GM12875 (cell line): Measurements from ENCODE around the gene FTCD.

Source experiments
- H3K4me3 ChIP-seq: one replicate; pipeline ENCODE4 v1.5.1; 2011; ENCODE audit warnings: low read depth, low read length, control low read depth
- CTCF ChIP-seq: IDR thresholded peaks from 2 replicates; pipeline ENCODE4 v1.5.1; 2011; ENCODE audit warnings: low read depth, mild to moderate bottlenecking, control low read depth, inconsistent platforms, low read length, moderate library complexity, borderline replicate concordance; ENCODE audit not compliant: insufficient read depth

The FTCD gene

GRCh38 chr21:46100906-46101305 lies 54.5 kb downstream of the FTCD start:
- TF ChIP-seq CTCF = no peak
- no peak overlapping the region for H3K4me3 ChIP-seq

GRCh38 chr21:46100426-46100825 lies 55.0 kb downstream of the FTCD start:
- H3K4me3 ChIP-seq = no peak overlapping the region
- no peak for TF ChIP-seq CTCF

- no peak overlapping the region for H3K4me3 ChIP-seq
- TF ChIP-seq CTCF = no peak
Measured at GRCh38 chr21:46100020-46100419, 55.4 kb downstream of the FTCD start.

GRCh38 chr21:46099476-46099875 lies 55.9 kb downstream of the FTCD start:
- H3K4me3 ChIP-seq = no peak overlapping the region
- no peak for TF ChIP-seq CTCF

GRCh38 chr21:46098303-46099141 lies 56.9 kb downstream of the FTCD start:
- no peak for TF ChIP-seq CTCF
- no peak overlapping the region for H3K4me3 ChIP-seq

GRCh38 chr21:46097336-46098293 lies 57.8 kb downstream of the FTCD start, which contains the start of gene COL6A2:
COL6A2 (plus strand) TSS chr21:46098112.
- TF ChIP-seq CTCF = no peak
- H3K4me3 ChIP-seq = no peak within 1 kb of the TSS
